Measurements from ENCODE around the gene STARD9. TPM values are rescaled to one million over a fixed set of nuclear protein-coding genes. Genes with fewer than 3 reads are reported as not detected.

The STARD9 gene
- polyA plus RNA-seq, 1 donor (not counting 4 experiments of a cell fraction or from before 2014, with no cell fraction given): 0.76 TPM

GRCh38 chr15:42716125-42716524, 140.7 kb downstream of the STARD9 start:
- H3K4me3 ChIP-seq (ENCODE audit: control insufficient read depth in 2 of 3, extremely low read depth in 1 of 3, insufficient read depth in 2 of 3, low read depth in 1 of 3, low read length in 3 of 3): no peak overlapping the region
- no peaks in the 10 kb centered on the region for H3K27me3 ChIP-seq (ENCODE audit: control insufficient read depth, extremely low read depth, insufficient read depth, low read length)
- dilution Hi-C loops (cut with MboI; ENCODE audit: extremely low pct_ligation_motif_present, low sequenced_read_pairs): no loop called here
- H3K4me2 ChIP-seq (ENCODE audit: control insufficient read depth, extremely low read depth, insufficient read depth, low read depth, low read length): no peak overlapping the region
- H3K27ac ChIP-seq (ENCODE audit: control insufficient read depth, insufficient read depth, low read length): no peak overlapping the region
- H3K36me3 ChIP-seq (ENCODE audit: control insufficient read depth in 2 of 2, extremely low read depth in 1 of 2, insufficient read depth in 2 of 2, low read length in 2 of 2): peaks cover 0 to 1% of the 10 kb centered on the region in 2 experiments
- H3K9me1 ChIP-seq (ENCODE audit: control insufficient read depth, extremely low read depth, insufficient read depth, low read length): no peaks in the 10 kb centered on the region
- no peaks in the 10 kb centered on the region for H3K9me3 ChIP-seq (ENCODE audit: control insufficient read depth, low read depth, low read length)
- TF ChIP-seq EZH2 (IDR thresholded peaks at IDR 0.05; ENCODE audit: low read length) (no peak), CTCF (optimal IDR thresholded peaks at IDR 0.05 in 1 of 3, IDR thresholded peaks at IDR 0.05 in 1 of 3, conservative IDR thresholded peaks at IDR 0.05 in 1 of 3; ENCODE audit: extremely low read depth in 1 of 3, insufficient read depth in 2 of 3, low read length in 3 of 3) (no peak)
- no peak for FAIRE-seq
- H3K79me2 ChIP-seq (ENCODE audit: control insufficient read depth, insufficient read depth, low read length): no peaks in the 10 kb centered on the region
- H4K20me1 ChIP-seq (ENCODE audit: control insufficient read depth, extremely low read depth, insufficient read depth, low read length): no peaks in the 10 kb centered on the region
- H2AFZ ChIP-seq (ENCODE audit: control insufficient read depth, low read length): no peak overlapping the region
- DNase-seq (ENCODE audit: low read depth, low spot score): no peak
- no peaks in the 10 kb centered on the region for H3K4me1 ChIP-seq (ENCODE audit: control insufficient read depth, extremely low read depth, insufficient read depth, low read length)
- no peak overlapping the region for H3K9ac ChIP-seq (ENCODE audit: control insufficient read depth, extremely low read depth, insufficient read depth, low read length)

GRCh38 chr15:42716626-42717025, 141.2 kb downstream of the STARD9 start:
- no peak for FAIRE-seq
- H3K4me1 ChIP-seq (ENCODE audit: control insufficient read depth, extremely low read depth, insufficient read depth, low read length): peaks cover 2% of the 10 kb centered on the region
- no peak for TF ChIP-seq CTCF (optimal IDR thresholded peaks at IDR 0.05 in 1 of 3, IDR thresholded peaks at IDR 0.05 in 1 of 3, conservative IDR thresholded peaks at IDR 0.05 in 1 of 3; ENCODE audit: extremely low read depth in 1 of 3, insufficient read depth in 2 of 3, low read length in 3 of 3)
- no peak for TF ChIP-seq EZH2 (IDR thresholded peaks at IDR 0.05; ENCODE audit: low read length)
- H3K4me2 ChIP-seq (ENCODE audit: control insufficient read depth, extremely low read depth, insufficient read depth, low read depth, low read length): no peak overlapping the region
- no peak overlapping the region for H2AFZ ChIP-seq (ENCODE audit: control insufficient read depth, low read length)
- H3K27ac ChIP-seq (ENCODE audit: control insufficient read depth, insufficient read depth, low read length): no peak overlapping the region
- dilution Hi-C loops (cut with MboI; ENCODE audit: extremely low pct_ligation_motif_present, low sequenced_read_pairs): no loop called here
- H4K20me1 ChIP-seq (ENCODE audit: control insufficient read depth, extremely low read depth, insufficient read depth, low read length): no peaks in the 10 kb centered on the region
- DNase-seq (ENCODE audit: low read depth, low spot score): no peak
- H3K79me2 ChIP-seq (ENCODE audit: control insufficient read depth, insufficient read depth, low read length): no peaks in the 10 kb centered on the region
- H3K27me3 ChIP-seq (ENCODE audit: control insufficient read depth, extremely low read depth, insufficient read depth, low read length): no peaks in the 10 kb centered on the region
- H3K9me3 ChIP-seq (ENCODE audit: control insufficient read depth, low read depth, low read length): no peaks in the 10 kb centered on the region
- H3K4me3 ChIP-seq (ENCODE audit: control insufficient read depth in 2 of 3, extremely low read depth in 1 of 3, insufficient read depth in 2 of 3, low read depth in 1 of 3, low read length in 3 of 3): no peak overlapping the region
- H3K9me1 ChIP-seq (ENCODE audit: control insufficient read depth, extremely low read depth, insufficient read depth, low read length): no peaks in the 10 kb centered on the region
- H3K9ac ChIP-seq (ENCODE audit: control insufficient read depth, extremely low read depth, insufficient read depth, low read length): no peak overlapping the region
- peaks cover 0 to 1% of the 10 kb centered on the region in 2 experiments for H3K36me3 ChIP-seq (ENCODE audit: control insufficient read depth in 2 of 2, extremely low read depth in 1 of 2, insufficient read depth in 2 of 2, low read length in 2 of 2)

Measured in keratinocyte (primary cell).